CD4-positive, alpha-beta T cell treated with Interferon alpha-2 for 1 hour (primary cell): ENCODE results near the gene HAGHL.
A peak's percentile ranks its signal among the peaks of the same experiment; 100 is the strongest.

ENCODE experiments used
- DNase-seq, 2 donors: peaks; one replicate each; pipeline ENCODE4 v3.0.0-alpha.2; 2020 to 2022

HAGHL gene

DNA sequence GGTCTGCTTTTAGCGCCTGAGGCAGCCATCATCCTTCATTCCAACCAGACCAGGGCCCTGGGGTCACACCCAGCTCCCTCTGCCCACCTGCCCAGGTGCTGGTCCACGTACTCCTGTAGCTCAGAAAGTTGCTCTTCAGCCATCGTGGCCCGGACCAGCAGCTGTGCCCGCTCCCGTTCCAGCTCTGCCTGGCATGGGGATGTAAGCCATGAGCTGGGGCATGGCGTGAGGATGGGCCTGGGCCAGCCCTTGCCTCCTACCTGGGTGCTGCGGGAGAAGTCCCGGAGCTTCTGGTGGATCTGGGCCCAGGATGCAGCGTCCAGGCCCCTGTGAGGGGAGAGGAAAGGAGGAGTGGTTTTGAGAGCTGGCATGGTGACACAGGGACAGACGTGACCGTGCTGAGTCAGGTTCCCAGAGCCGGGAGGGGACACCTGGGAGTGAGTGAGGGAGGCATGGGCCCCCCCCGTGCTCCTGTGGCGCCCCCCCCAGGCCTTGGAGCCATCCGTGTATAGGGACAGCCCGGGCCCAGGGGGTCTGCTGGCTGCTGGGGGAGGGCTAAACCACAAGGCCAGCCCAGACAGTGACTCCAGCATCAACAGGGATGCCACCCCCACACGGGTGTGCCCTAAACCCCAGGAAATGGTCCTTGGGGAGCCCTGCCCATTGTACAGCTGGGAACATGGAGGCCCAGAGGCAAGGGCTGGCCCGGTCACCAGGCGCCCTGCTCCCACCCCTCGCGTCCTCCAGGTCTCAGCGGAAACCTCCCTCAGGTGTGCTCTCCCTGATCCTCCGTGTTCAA, 3.9 kb upstream of the HAGHL start:
- no peak for DNase-seq

DNA sequence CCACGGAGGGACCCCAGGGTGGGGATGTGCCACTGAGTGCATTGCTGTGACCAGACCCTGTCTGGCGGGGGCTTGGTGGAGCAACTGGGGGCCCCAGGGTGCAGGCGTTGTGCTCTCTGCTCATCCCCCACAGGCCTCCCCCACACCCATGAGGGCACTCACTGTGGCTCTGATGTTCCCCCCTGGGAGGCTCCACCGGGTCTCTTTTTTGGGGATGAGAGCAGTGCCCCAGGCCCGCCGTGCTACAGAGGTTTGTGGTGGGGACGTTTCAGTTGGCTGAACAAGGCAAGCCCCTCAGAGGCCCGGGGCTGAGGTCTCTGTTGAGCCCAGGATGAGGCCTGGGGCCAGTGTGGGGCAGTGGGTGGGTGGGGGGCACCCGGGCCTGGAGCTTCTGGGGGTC, 3.2 kb upstream of the HAGHL start:
- no peak for DNase-seq

DNA sequence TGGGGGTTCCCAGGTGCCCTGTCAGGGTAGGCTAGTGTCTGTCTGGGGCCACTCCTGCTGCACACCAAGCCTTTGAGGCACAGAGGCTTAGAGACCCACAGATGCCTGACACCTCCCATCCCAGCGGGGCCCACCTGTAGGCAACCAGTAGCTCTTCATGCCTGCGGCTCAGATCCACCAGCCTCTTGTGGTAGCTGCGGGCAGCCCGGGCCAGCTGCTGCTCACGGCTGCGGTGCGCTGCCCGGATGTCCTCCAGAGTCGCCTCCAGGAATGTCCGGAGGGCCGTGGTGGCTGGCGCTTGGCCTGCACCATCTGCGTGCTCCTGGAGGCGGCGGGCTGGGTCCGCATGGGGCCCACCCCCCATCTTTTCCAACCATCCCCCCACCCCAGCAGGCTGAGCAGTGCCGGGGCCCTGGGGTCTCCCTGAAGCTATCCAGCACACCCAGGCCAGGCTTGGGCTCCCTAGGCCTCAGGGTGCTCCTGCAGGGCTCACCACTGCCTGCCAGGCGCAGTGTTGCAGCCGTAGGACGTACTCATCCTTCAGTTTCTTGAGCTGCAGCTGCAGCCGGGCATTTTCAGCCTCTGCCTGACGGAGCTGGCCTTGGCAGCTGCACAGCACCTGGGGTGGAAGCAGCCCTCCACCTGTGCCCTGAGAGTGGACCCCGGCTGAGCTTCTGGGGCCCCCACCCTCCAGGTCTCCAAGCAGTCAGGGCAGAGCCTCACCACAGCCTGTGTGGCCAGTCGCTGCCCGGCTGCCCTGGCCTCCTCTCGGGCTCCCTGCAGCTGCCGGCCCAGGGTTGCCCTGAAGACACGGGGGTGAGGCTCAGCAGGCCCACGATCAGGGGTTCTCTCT, 2.5 kb upstream of the HAGHL start:
- no peak for DNase-seq

DNA sequence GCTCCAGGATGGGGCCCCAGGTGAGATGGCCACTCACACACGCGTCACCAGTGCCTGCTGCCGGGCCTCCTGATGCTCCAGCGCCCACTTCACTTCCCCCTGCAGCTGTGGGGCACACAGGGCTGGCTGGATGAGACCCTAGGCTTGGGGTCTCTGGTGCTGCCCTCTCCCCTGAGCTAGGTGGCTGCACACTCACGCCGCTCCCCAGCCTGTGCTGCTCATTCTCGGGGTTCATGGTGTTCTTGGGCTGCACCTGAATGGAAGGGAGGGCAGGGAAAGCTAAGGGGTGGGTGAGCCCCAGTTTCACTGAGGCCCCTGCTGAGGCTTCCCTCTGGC, 1.9 kb upstream of the HAGHL start:
- no peak for DNase-seq

DNA sequence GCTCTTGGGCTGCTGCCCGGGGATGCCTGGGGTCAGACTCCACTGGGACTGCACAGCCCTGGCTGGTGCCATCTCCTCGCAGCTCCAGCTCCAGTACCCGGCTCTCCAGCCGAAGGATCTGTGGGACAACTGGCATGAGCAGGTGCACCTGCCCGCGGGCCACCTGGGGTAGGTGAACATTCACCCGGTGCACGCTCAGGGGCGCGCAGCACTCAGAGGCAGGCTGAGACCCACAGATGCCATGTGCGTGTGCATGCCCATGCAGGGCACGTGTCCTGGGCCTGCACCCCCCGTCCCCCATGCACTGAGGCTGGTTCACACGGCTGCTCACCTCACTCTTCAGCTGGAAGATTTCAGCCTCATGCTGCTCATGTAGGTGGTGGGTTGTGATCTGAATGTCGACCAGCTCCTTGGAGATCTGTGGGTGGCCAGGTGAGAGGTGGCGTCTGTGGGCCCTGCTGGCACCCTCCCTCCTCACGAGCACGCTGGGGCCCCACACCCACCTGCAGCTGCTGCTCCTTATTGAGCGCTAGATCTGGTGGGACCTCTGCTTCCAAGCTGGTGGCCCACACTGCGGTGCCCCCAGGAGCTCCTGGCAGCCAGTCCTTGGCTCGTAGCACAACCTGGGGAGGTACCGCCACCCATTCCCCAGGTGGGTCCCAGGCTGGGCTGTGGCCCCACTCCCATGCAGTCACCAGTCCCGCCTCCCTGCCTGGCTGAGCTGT, 1.3 kb upstream of the HAGHL start:
- DNase-seq: no peak

DNA sequence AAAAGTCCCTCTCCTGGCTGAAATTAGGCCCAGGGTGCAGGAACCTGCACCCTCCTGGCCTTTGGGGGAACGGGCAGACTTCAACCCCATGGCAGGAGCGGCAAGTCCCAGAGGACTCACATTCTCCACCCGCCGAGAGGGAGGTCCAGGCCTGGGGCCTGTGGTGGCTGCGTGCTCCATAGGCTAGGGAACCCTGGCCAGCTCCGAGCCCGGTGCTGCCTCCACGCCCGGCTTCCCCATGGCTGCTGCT, 793 bp upstream of the HAGHL start:
- DNase-seq: no peak

DNA sequence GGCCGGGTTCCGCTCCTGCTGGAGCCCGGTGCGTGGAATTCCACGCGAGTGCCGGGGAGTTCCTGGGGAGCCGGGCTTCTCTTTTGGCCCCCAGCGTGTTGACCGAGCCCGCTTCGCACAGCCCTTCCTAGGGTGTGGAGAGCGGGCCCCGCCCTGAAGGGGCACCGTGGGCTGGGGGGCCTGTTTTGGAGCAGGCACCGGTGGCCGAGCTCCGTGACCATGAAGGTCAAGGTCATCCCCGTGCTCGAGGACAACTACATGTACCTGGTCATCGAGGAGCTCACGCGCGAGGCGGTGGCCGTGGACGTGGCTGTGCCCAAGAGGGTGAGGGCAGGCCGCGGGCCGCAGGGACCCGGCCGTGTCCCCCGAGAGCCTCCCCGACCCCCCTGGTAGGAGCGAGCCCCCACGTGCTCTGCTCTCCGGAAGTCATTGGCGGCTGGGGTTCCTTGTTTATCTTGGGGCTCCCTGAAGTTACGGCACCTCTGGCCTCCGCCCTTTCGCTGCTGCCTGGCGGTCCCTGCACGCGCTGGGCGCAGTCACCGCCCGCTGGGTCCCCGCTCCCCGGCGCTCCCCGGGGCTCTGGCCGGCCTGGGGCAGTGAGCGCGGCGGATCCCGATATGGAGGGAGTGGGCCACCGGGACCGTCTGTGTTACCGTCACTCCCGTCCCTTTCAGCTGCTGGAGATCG, 528 bp downstream of the HAGHL start:
- peak; percentile 16 to 44 for DNase-seq

DNA sequence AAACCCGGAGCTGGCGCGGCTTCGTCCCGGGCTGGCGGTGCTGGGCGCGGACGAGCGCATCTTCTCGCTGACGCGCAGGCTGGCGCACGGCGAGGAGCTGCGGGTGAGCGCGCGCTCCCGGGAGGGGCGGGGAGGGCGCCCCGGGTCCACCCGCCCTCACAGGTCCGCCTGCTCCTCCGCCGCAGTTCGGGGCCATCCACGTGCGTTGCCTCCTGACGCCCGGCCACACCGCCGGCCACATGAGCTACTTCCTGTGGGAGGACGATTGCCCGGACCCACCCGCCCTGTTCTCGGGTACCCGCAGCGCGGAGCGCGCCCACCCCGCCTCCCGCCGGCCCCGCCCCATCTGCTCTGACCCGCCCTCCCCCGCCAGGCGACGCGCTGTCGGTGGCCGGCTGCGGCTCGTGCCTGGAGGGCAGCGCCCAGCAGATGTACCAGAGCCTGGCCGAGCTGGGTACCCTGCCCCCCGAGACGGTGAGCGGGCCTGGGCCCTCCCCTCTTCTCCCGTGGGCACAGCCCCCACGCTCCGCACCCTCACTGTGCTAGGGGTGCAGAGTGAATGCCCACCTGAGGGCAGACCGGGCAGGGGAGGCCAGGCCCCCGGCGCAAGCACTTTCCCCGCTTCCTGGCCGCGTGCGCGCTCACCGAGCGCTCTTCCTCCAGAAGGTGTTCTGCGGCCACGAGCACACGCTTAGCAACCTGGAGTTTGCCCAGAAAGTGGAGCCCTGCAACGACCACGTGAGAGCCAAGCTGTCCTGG, 1.4 kb downstream of the HAGHL start:
- peak; percentile 71 to 78 for DNase-seq

DNA sequence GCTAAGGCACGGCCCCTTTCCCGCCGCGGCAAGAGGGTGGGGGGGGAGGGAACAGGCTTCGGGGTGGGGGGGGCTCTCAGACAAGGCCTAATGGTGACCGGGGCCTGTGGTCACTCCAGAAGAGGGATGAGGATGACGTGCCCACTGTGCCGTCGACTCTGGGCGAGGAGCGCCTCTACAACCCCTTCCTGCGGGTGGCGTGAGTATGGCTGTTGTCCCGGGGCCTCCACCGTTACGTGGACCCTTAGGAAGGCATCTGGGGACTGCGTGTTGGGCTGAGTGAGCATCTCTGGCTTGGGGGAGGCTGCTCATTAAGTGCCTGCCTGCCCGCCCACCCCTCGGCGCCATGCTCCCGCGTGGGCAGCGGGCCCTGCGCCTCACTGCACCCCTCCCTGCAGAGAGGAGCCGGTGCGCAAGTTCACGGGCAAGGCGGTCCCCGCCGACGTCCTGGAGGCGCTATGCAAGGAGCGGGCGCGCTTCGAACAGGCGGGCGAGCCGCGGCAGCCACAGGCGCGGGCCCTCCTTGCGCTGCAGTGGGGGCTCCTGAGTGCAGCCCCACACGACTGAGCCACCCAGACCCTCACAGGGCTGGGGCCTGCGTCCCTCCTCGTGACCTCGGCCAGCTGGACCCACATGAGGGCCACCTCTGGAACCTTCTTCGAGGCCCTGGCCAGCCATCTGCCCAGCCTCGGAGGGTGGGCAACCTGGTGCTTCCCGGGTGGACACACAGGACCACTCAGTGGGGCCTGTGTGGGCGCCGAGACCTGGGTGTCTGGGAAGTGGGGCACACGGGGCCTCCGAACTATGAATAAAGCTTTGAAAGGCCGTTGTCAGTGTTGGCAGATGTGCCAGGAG, 2.2 kb downstream of the HAGHL start:
- DNase-seq: no peak

DNA sequence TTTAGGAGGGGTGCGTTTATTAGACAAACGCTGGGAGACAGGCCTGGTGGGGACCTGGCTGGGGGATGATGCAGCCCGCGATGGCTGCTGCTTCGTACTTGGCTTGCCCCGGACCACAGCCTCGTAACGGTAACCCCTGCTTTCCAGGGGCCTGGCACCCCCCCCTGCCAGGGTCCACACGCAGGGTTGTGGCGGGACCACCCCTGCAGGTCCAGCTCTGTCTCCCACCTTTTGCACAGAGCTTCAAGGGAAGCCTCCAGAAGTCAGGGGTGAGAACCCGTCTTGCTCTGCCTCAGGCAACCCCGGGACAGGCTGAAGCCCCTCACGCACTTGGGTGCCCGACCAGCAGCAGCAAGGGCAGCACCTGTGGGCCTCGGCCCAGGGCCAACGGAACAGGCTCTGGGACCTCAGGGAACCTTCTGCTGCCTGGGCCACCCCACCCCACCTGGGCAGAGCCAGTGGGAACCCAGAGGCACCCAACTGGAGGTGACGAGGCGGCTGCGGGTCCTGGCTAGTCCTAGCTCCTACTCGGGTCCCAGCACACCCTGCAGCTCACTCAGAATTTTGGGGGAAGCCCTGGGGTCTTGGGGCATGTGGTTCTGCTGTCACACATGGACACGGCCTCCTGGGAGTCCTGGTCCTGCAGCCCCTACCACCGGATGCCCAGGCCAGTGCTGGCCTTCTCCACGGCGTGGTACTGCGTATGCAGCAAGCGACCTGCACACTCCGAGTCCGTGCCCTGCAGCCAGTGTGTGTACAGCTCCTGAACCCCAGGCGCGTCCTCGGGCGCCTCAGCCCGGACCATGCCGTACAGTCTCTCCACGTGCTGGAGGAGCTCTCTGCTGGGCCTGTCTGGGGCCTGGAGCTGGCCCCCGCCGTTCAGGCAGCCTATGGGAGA, 3.1 kb downstream of the HAGHL start:
- DNase-seq: no peak

DNA sequence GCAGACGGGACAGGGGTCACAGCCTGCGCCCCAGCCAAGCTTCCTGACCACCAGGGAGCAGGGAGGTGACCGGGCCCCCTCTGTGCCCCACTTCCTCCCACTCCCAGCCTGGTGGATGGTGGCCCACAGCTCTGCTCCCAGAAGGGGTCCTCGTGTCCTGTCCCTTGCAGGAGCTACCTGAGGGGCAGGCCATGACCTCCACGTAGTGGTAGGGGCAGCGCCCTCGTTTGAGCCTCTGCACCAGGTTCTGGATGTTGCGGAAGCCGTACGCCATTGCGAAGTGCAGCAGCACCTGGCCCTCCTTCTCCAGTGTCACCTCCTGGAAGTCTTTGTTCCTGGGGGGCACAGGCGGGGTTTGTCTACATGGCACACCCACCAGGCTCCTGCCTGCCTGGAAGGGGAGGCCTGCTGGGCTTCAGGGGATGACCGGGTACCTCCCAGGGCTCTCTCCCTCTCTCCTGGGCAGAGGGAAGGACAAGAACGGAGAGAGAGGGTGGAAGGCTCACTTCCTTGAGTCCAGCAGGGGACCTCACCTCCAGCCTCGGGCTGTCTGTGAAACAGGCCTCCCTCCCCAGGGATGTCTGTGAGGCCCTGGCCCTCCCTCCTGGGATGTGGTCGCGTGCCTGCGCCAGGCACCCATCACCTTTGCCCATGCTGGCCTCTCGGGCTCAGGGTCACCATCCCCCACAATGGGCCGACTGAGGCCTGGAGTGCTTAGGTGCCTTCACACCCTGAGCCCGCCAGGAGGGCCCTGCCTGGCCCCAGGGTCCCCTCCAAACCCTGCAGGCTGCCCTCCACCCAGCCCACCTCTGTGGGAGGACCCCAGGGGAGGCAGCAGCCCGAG, 4.0 kb downstream of the HAGHL start:
- no peak for DNase-seq

DNA sequence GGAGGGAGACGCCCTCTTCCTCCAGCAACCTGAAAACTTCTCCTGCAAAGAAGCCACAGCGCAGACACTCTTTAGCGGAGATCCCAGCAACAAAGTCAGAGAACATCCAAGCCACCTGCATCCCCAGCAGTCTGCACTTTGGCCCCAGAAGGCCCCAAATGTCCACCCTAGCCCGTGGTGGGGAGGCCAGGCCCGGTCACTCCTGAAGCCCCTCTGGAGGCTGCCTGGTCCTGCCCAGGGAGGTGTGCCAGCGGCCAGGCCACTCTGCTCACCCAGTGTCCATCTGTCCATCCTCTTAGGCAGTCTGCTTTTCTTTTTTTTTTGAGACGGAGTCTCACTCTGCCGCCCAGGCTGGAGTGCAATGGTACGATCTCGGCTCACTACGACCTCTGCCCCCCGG, 5.4 kb downstream of the HAGHL start:
- no peak for DNase-seq

DNA sequence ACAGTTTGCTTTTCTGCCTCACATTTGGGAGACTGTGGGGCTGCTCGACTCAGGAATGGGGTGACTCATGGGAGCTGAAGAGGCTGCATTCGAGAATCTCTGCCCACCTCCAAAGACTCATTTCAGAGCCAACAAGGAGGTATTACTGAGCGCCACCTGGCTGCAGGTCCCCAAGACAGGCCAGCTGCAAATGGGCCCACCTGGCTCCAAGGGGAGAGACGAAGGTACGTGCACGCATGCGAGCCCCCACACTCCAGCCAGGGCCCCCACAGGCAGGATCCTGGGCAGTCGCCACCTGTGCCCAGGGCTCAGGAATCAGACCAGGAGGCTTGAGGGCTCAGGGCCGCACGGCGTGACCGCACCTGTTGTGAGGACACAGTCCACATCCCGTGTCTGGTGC, 6.0 kb downstream of the HAGHL start:
- DNase-seq: no peak

DNA sequence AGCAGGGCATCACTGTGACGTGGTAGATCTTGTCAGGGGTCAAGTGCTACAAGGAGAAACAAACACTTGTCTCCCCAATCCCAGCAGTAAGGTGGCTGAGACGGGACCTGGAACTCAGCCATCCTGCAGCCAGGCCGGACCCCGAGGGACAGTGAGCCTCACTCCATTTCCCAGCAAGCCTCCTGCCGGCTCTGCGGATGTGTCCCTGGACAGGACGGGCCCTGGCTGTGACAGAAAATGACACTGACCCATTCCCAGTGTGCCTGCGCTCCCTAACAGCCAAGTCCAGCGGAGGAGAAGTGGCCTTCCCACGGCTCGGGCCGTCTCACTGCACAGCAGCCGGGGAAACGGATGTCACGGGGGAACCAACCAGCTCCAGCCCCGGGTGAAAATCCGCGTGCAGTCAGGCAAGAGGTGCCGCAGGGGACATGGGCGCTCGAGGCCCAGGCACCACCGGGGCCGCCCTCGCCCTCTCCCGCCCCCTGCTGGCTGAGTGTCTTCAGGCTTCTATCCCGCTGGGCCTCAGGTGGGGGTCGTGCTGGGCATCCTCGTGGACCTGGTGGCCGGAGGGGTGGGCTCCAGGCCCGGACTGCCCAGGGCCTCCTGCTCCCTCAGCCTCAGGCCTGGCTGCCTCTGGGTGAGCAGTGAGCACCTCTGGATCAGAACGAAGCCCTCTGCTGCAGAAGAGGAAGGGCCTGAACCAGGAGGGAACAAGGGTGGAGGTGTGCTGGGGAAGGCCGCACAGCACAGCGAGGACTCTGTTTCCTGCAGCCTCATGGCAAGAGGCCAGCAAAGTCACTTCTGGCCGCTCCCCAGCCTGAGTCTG, 6.7 kb downstream of the HAGHL start:
- no peak for DNase-seq

DNA sequence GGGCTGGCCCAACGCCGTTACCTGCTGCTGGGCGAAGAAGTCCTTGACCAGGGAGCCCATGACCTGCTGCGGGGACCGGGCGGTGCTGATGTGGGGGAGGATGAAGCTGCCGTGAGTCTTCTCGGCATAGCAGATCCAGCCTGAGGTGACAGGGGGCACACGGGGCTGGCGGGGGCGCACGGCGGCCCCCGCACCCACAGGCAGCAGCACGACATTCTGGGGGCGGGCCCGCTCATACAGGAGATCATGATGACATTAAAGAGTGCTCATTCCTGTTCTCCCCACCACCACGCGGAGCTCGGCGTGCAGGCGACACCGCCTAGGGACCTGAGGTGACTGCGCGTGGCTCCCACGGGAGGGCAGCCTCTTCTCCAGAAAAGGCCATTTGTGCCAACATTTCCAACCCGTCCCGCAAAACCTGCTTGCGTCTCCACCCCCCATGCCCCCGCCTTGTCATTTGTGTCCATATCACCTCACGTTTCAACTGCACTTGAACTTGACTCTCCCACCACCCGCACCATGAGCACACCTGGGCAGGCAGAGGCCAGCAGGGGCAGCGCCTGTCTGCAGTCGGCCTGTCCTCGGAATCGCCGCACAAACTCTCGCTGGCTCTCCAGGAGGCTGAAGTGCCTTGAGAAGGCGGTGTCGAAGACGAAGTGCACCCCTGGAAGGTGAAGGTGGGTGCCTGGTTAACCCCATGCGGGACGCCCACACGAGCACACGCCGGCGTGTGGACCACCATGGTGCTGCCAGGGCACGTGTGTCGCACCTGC, 7.5 kb downstream of the HAGHL start:
- DNase-seq: no peak

DNA sequence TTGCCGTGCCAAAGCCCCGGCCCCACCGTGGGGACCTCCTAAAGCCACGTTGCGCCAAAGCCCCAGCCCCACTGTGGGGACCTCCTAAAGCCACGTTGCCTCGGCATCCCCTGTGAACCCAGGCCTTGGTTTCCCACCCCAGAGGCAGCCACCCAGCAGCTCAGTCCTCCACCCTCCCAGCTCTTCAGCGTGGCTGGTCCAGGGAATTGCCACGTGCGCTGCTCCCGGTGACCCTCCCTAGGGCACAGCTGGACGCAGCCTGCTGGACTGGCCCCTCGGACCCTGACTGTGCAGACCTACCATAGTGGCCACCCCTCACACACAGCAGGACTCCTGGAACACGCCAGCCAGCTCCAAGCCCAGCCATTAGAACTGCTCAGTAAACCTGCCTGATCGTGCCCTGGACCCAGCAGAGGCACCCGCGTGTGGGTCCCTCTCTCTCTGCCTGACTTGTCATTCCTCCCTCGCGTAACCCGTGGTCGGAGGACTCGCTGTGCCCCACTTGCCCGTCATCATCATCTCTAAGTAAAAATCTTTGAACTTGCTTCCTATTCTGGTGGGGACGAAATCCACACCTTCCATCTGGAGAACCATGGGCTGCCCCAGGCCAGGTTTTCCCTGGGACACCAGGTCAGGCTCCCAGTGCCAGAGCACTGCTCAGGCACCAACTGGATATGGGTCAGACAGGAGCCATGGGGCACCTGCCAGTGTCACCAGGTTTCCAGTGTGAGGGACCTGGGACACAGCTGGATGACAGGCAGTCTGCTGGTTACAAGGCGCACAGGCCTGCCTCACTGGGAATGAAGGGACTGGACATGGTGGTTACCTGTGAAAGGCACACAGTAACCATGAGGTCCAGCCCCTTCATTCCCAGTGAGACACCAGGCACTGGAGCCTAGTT, 8.3 kb downstream of the HAGHL start:
- no peak for DNase-seq

DNA sequence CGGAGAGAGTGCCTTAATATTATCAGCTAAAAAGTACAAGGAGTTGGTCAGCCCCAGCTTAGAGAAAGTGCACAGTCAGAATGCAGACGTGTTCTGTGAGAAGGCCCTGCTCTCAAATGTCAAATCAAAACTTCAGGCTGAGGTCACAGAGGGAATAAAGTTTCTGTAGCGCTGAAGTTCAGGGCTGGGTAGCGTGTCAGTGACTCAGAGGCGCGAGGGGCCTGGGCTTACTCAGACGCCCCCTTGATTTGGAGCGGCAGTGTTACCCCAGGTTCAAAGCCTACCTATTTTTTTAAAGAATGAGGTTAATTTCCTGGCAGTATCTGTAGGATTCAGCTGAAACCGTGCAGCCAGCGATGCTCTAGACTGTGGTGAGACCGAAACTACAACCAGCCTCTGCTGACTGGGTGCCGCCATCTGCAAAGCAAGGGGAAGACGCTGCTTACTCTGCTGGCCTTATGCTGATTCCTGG, 9.1 kb downstream of the HAGHL start:
- no peak for DNase-seq
